ENCODE data around the gene CALCA. TPM values are rescaled to one million over a fixed set of nuclear protein-coding genes. Genes with fewer than 3 reads are reported as not detected.
A peak's percentile ranks its signal among the peaks of the same experiment; 100 is the strongest.

Gene CALCA
- total and polyA plus RNA-seq, 3 experiments from 2014 or later = not detected

DNA sequence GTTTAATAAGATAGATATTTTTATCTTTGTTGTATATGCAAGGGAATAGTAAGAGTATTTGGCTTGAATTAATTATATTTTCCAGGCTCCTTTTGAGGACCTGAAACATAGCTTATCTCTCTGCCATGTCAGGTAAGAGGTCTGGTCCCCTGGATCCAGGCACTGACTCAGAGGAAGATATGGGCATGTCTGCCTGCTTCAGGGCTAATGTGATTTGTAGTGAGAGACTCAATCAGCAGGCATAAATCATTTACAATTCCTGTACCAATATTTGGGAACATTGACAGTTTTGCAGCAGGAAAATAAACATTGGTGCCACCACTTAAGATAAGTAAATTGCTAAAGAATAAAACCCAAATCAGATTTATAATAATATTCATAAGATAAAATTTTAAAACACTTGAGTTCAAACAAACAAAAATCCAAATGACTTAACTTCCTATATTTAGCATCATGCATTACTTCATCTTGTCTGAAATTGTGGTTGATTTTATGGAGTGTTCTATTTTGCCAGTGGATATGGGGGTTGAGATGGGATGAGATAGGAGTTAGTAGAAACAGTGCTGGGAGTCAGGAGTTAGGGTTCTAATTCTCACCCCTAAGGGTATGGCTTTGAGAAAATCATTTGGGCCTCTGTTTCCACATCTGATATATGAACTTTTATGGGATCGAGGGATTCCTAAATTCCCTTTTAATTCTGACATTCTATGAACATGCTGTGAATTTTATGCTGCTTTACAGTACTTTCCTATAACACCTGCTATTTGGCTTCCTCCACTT, 5.1 kb upstream of the CALCA start:
- peaks cover 25% of the 10 kb centered on the region for H3K4me1 ChIP-seq (ENCODE audit: insufficient read depth, low read length)
- CTCF ChIA-PET = no interaction called here
- no peaks in the 10 kb centered on the region for H3K36me3 Mint-ChIP-seq
- POLR2A ChIA-PET = no interaction called here
- no peak for DNase-seq
- no peak overlapping the region for H3K27ac ChIP-seq (ENCODE audit: low read depth, low read length)
- H3K27me3 ChIP-seq (ENCODE audit: insufficient read depth, low read length, poor library complexity, severe bottlenecking) = peaks cover 40% of the 10 kb centered on the region
- H3K9me3 Mint-ChIP-seq = no peaks in the 10 kb centered on the region
- H3K27me3 Mint-ChIP-seq = peaks cover 40 to 71% of the 10 kb centered on the region in 2 donors
- H3K4me3 ChIP-seq (ENCODE audit: low read length) = no peak overlapping the region
- H3K4me1 Mint-ChIP-seq = peaks cover 27 to 30% (median 28%) of the 10 kb centered on the region in 3 donors
- no peaks in the 10 kb centered on the region for H3K9me3 ChIP-seq (ENCODE audit: low read length)
- no peak overlapping the region for H3K27ac Mint-ChIP-seq
- H3K4me3 Mint-ChIP-seq = no peak overlapping the region
- H3K36me3 ChIP-seq (ENCODE audit: insufficient read depth, low read length) = no peaks in the 10 kb centered on the region

DNA sequence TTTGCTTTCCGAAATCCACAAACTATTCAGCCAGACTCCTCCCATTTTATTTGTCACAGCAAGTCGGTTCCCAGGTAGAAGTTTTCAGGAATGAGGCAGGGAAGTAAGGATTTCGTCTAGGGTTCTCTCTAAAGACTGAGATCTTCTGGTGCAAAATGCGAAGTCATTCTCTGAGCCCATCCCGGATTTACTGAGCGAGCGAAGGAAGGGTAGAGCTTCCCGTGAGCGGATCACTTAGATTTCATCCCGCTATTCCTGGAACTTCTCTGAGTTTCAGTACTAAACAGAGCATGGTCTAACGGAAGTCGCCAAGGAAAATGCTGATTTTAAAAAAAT, 3.1 kb upstream of the CALCA start:
- DNase-seq = no peak
- Mint-ChIP-seq H3K27me3 (peaks cover 53 to 73% of the 10 kb centered on the region in 2 donors), H3K27ac (no peak overlapping the region), H3K36me3 (no peaks in the 10 kb centered on the region), H3K4me1 (peaks cover 32 to 35% (median 33%) of the 10 kb centered on the region in 3 donors), H3K4me3 (peak overlapping the region in 6 of 7 donors; percentile 1 to 85 (median 80)), H3K9me3 (no peaks in the 10 kb centered on the region)
- H3K9me3 ChIP-seq (ENCODE audit: low read length) = no peaks in the 10 kb centered on the region
- peaks cover 45% of the 10 kb centered on the region for H3K27me3 ChIP-seq (ENCODE audit: insufficient read depth, low read length, poor library complexity, severe bottlenecking)
- peaks cover 25% of the 10 kb centered on the region for H3K4me1 ChIP-seq (ENCODE audit: insufficient read depth, low read length)
- H3K27ac ChIP-seq (ENCODE audit: low read depth, low read length) = no peak overlapping the region
- POLR2A ChIA-PET = no interaction called here
- no peak overlapping the region for H3K4me3 ChIP-seq (ENCODE audit: low read length)
- CTCF ChIA-PET = interaction anchor here (0.7 to 2.3 kb wide), 6 partner anchors 9 to 99 kb away, joined by 3 to 14 read pairs (median 5); partner anchors contain the start of gene CALCB
- H3K36me3 ChIP-seq (ENCODE audit: insufficient read depth, low read length) = no peaks in the 10 kb centered on the region

DNA sequence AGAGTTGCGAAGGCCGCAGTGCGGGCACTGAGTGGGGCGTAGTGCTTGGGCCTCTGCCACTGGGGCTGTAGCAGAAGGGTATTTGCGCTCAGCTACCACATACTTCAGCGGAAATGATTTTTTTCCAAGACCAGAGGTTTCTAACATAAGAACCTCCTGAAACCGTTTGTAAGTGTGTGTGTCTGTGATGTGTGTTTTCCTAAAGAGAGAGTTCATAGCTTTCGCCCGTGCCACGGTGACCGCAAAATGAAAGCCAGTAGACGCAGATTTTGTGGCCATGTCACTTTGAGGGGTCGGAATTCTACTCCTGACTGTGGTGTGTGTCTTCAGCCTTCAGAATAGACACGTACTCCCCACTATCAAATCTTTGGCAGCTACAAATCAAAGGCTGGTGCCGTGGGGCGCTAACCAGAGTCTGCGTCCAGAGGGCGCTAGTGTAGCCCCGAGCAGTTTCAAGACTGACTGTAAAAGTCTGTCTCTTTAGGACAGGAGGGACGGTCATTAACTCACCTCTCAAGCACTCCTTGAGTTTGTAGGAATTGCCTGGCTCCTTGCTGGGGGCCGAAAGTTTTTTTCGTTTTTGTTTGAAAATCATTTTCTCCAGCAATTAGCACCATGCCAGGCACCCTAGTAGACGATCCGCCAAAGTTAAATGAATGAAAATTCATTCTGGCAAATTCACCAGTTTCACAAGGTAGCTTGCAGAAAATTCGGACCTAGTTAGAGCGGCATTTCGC, 2.5 kb upstream of the CALCA start:
- no peaks in the 10 kb centered on the region for H3K36me3 Mint-ChIP-seq
- ChIA-PET CTCF (interaction anchor here (0.7 to 2.6 kb wide), 11 partner anchors 10 to 233 kb away, joined by 3 to 14 read pairs (median 4); partner anchors contain the start of gene CALCB), POLR2A (no interaction called here)

DNA sequence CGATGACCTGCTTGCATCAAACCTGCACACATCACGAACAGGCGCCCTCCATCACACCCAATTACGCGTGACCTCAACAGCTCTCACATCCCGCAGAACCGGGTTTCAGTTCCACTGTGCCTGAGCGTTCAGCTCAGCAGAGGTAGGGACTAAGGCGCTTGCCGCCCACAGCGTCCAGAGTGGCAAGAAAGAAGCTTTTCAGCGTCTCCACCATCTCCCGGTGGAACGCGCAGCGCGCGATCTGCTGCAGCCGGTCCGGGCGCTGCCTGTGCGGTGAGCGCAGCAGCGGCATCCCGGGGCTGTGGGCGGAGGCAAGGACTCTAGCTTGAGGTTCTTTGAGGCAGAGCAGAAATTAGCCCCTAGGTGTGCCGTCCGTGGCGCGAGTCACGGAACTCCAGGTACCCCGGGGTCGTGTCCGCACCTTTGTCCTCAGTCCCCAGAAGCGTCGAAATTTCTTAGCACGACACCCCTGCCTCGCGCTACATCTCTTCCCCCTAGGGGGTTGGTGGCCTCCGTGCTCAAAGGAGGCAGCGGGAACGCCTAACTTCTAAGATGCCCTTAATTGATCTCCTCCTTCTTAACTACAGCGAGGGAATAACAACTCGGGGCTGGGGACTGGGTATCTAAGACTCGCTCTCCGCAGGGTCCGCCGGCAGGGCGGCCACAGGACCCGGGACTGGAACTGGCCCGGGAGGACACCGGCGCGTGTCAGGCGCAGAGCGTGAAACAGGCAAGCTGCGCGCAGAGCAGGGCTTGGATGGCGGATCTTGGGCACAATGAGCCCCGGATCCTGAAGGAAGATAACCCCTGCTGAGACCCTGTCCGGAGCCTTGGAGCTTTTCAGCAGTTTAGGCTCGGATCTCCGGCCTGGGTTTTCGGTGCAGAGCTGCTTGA, 1.7 kb upstream of the CALCA start:
- Histone ChIP-seq H3K4me1 (ENCODE audit: insufficient read depth, low read length) (peaks cover 25% of the 10 kb centered on the region), H3K9me3 (ENCODE audit: low read length) (no peaks in the 10 kb centered on the region), H3K4me3 (ENCODE audit: low read length) (peak overlapping the region; percentile 45), H3K27ac (ENCODE audit: low read depth, low read length) (no peak overlapping the region), H3K36me3 (ENCODE audit: insufficient read depth, low read length) (no peaks in the 10 kb centered on the region), H3K27me3 (ENCODE audit: insufficient read depth, low read length, poor library complexity, severe bottlenecking) (peaks cover 50% of the 10 kb centered on the region)
- H3K4me3 Mint-ChIP-seq = peak overlapping the region; percentile 74 to 87 (median 80)
- peak overlapping the region in 1 of 8 donors; percentile 18 for H3K27ac Mint-ChIP-seq
- H3K4me1 Mint-ChIP-seq = peaks cover 32 to 35% (median 33%) of the 10 kb centered on the region in 3 donors
- H3K27me3 Mint-ChIP-seq = peaks cover 57 to 75% of the 10 kb centered on the region in 2 donors
- ChIA-PET CTCF (interaction anchor here (0.7 to 2.6 kb wide), 8 partner anchors 24 to 234 kb away, joined by 3 to 14 read pairs (median 6); partner anchors contain the start of gene CALCB), POLR2A (no interaction called here)
- H3K36me3 Mint-ChIP-seq = no peaks in the 10 kb centered on the region
- peak in 2 of 5 donors; percentile 4 to 17 for DNase-seq
- no peaks in the 10 kb centered on the region for H3K9me3 Mint-ChIP-seq

More for the DNA sequence above, 2.5 kb upstream of the CALCA start:
- DNase-seq = peak in 4 of 5 donors; percentile 27 to 62 (median 44)
- H3K4me1 Mint-ChIP-seq = peaks cover 32 to 35% (median 33%) of the 10 kb centered on the region in 3 donors
- H3K9me3 Mint-ChIP-seq = no peaks in the 10 kb centered on the region
- peak overlapping the region; percentile 74 to 85 (median 80) for H3K4me3 Mint-ChIP-seq
- H3K4me3 ChIP-seq (ENCODE audit: low read length) = peak overlapping the region; percentile 26
- H3K27ac ChIP-seq (ENCODE audit: low read depth, low read length) = no peak overlapping the region
- peaks cover 25% of the 10 kb centered on the region for H3K4me1 ChIP-seq (ENCODE audit: insufficient read depth, low read length)
- no peaks in the 10 kb centered on the region for H3K9me3 ChIP-seq (ENCODE audit: low read length)
- H3K36me3 ChIP-seq (ENCODE audit: insufficient read depth, low read length) = no peaks in the 10 kb centered on the region
- H3K27me3 ChIP-seq (ENCODE audit: insufficient read depth, low read length, poor library complexity, severe bottlenecking) = peaks cover 45% of the 10 kb centered on the region
- H3K27ac Mint-ChIP-seq = no peak overlapping the region
- peaks cover 53 to 72% of the 10 kb centered on the region in 2 donors for H3K27me3 Mint-ChIP-seq

DNA sequence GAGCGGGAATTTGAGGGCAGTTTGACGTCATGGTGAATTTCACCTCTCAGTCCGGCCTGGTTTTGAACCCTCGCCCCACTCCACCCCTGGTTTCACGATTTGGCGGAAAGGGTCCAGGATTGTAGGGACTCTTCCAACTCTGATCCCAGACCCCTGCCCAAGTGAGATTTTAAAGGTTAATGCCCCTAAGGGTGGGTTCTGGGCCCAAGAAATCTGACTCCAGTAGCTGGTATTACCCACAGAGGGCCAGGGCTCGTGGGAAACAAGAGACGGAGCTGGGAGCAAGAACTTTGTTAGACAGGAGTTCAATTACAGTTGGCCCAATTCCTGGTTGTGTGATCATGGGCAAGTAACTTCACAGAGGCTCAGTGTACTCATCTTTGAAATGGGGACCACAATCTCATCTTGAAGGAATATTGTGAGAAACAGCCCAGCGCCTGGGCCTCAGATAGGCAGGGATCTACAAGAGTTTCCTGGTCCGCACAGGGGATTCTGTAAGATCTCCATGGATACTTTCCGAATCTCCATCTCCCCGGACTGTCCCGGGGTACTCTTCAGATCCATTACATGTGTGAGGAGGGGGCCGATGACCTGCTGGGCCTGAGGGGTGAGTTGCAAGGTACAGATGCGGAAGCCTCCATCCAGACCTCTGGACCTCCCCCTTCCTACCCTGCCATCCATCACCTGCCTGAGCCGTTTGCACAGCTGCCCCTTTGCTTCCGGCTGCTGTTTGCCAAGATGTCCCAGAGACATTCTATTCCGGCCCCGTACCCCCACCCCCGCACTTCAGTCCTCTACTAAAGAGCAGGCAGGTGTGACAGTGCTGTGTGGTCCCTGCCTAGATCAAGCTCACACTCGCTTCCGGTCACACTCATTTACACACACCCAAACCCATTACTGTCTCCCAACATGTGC, 687 bp upstream of the CALCA start:
- H3K36me3 ChIP-seq (ENCODE audit: insufficient read depth, low read length) = no peaks in the 10 kb centered on the region
- Mint-ChIP-seq H3K36me3 (no peaks in the 10 kb centered on the region), H3K27ac (peak overlapping the region in 2 of 8 donors; percentile 18 to 69), H3K4me3 (peak overlapping the region; percentile 74 to 87 (median 80)), H3K4me1 (peaks cover 32 to 35% (median 33%) of the 10 kb centered on the region in 3 donors), H3K27me3 (peaks cover 62 to 86% of the 10 kb centered on the region in 2 donors), H3K9me3 (no peaks in the 10 kb centered on the region)
- ChIA-PET CTCF (interaction anchor here (1.4 to 2.6 kb wide), 3 partner anchors 23 to 104 kb away, joined by 4 to 14 read pairs (median 9); no protein-coding TSS in a partner anchor), POLR2A (no interaction called here)
- DNase-seq = no peak
- peak overlapping the region; percentile 45 for H3K4me3 ChIP-seq (ENCODE audit: low read length)
- peaks cover 25% of the 10 kb centered on the region for H3K4me1 ChIP-seq (ENCODE audit: insufficient read depth, low read length)
- no peak overlapping the region for H3K27ac ChIP-seq (ENCODE audit: low read depth, low read length)
- H3K27me3 ChIP-seq (ENCODE audit: insufficient read depth, low read length, poor library complexity, severe bottlenecking) = peaks cover 54% of the 10 kb centered on the region
- no peaks in the 10 kb centered on the region for H3K9me3 ChIP-seq (ENCODE audit: low read length)

DNA sequence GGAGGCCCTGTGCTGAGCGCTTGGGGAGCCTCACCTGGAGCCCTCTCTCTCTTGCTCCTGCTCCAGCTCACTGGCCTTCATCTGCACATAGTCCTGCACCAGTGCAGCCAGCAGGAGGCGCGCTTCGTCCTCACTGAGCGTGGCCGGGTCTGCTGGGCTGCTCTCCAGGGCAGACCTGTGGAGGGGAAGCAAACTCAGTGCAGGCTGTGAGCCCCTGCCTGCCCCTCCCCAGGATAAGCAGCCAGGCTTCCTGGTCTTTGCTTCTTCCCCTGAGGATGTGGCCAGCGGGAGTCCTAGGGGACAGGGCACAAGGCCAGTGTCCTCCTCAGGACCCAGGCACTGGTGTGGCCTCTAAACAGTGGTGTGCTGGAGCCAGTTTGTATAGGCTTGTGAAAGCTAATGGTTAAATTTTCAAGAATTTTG, 2.2 kb downstream of the CALCA start:
- Histone ChIP-seq H3K36me3 (ENCODE audit: insufficient read depth, low read length) (no peaks in the 10 kb centered on the region), H3K4me1 (ENCODE audit: insufficient read depth, low read length) (peaks cover 20% of the 10 kb centered on the region), H3K27ac (ENCODE audit: low read depth, low read length) (no peak overlapping the region), H3K27me3 (ENCODE audit: insufficient read depth, low read length, poor library complexity, severe bottlenecking) (peaks cover 40% of the 10 kb centered on the region), H3K4me3 (ENCODE audit: low read length) (no peak overlapping the region), H3K9me3 (ENCODE audit: low read length) (no peaks in the 10 kb centered on the region)
- Mint-ChIP-seq H3K27ac (no peak overlapping the region), H3K4me3 (no peak overlapping the region), H3K9me3 (no peaks in the 10 kb centered on the region), H3K36me3 (no peaks in the 10 kb centered on the region), H3K4me1 (peaks cover 27 to 30% (median 29%) of the 10 kb centered on the region in 3 donors), H3K27me3 (peaks cover 60 to 74% of the 10 kb centered on the region in 2 donors)
- POLR2A ChIA-PET = no interaction called here
- CTCF ChIA-PET = no interaction called here
- DNase-seq = peak in 2 of 5 donors; percentile 3 to 54
